Measurements from ENCODE around the gene CXCL8. TPM values are rescaled to one million over a fixed set of nuclear protein-coding genes. Genes with fewer than 3 reads are reported as not detected.
"Not testable (repeated sequence)": the region's sequence is repeated elsewhere in the genome, so short reads cannot be mapped to it uniquely, and the experiment has no call there.

Gene CXCL8
- 1 to 10 TPM; 2.2 to 2.3 TPM for total RNA-seq

DNA sequence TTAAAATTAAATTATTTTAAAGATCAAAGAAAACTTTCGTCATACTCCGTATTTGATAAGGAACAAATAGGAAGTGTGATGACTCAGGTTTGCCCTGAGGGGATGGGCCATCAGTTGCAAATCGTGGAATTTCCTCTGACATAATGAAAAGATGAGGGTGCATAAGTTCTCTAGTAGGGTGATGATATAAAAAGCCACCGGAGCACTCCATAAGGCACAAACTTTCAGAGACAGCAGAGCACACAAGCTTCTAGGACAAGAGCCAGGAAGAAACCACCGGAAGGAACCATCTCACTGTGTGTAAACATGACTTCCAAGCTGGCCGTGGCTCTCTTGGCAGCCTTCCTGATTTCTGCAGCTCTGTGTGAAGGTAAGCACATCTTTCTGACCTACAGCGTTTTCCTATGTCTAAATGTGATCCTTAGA lies at the start of gene CXCL8:
CXCL8 (plus strand) TSS at position 217 of the 426 bp plus-strand sequence; CDS start at position 307, 90 bp downstream.
- DNase-seq: no peak
- Mint-ChIP-seq H3K36me3 (no peaks in the 10 kb centered on the region), H3K27me3 (peaks cover 3% of the 10 kb centered on the region), H3K4me3 (no peak within 1 kb of the TSS), H3K9me3 (peaks cover 1% of the 10 kb centered on the region), H3K27ac (no peak within 1 kb of the TSS), H3K4me1 (no peaks in the 10 kb centered on the region)
- ATAC-seq (ENCODE audit: low read depth): no peak
- POLR2A ChIA-PET: no interaction called here

DNA sequence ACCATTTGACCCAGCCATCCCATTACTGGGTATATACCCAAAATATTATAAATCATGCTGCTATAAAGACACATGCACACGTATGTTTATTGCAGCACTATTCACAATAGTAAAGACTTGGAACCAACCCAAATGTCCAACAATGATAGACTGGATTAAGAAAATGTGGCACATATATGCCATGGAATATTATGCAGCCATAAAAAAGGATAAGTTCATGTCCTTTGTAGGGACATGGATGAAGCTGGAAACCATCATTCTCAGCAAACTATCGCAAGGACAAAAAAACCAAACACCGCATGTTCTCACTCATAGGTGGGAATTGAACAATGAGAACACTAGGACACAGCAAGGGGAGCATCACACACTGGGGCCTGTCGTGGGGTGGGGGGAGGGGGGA lies 49.2 kb upstream of the CXCL8 start:
- H3K27ac Mint-ChIP-seq; H3K9me3 Mint-ChIP-seq; H3K27me3 Mint-ChIP-seq; H3K36me3 Mint-ChIP-seq; H3K4me3 Mint-ChIP-seq; H3K4me1 Mint-ChIP-seq; ATAC-seq (ENCODE audit: low read depth); POLR2A ChIA-PET; DNase-seq: not testable (repeated sequence)

DNA sequence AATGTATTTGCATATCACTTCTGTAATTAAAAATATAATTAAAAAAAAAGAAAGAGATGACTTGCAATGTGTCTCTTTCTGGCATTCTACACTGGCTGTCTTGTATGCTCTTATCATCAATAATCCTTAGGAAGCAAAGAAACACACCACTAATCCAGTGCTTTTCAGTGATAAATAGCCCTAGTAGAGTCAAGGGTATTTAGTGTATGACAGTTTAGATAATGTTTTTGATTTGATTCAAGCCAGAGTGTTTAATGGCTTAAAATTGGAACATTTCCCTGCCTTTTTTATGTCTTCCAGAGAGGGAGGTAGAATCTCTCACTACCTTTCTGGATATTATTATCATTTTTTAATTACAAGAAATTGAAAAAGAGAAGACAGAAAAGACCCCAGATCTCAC lies 48.6 kb upstream of the CXCL8 start:
- Mint-ChIP-seq H3K36me3 (no peaks in the 10 kb centered on the region), H3K4me3 (no peak overlapping the region), H3K4me1 (no peaks in the 10 kb centered on the region), H3K27ac (no peak overlapping the region), H3K27me3 (no peaks in the 10 kb centered on the region), H3K9me3 (no peaks in the 10 kb centered on the region)
- no peak for DNase-seq
- POLR2A ChIA-PET: no interaction called here
- no peak for ATAC-seq (ENCODE audit: low read depth)

DNA sequence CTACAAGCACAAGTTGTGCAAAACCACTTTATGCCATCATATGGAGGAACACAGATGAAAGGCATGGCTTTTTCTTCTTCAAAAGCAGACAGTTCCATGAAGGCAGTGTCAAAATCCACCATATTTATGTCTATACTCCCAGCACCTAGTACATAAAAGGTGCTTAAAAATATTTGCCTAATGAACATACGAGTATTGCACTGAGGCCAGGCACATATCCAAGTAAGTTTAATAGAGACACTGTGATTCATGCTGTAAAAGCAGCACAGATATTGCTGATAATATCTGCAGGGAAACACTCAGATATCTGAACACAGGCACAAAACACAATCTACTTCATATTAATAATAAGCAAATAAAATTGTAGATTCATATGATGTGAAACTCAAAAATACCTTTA lies 48.1 kb upstream of the CXCL8 start:
- no peak for DNase-seq
- no peak for ATAC-seq (ENCODE audit: low read depth)
- Mint-ChIP-seq H3K9me3 (no peaks in the 10 kb centered on the region), H3K27me3 (no peaks in the 10 kb centered on the region), H3K36me3 (no peaks in the 10 kb centered on the region), H3K4me3 (no peak overlapping the region), H3K4me1 (no peaks in the 10 kb centered on the region), H3K27ac (no peak overlapping the region)
- POLR2A ChIA-PET: no interaction called here

DNA sequence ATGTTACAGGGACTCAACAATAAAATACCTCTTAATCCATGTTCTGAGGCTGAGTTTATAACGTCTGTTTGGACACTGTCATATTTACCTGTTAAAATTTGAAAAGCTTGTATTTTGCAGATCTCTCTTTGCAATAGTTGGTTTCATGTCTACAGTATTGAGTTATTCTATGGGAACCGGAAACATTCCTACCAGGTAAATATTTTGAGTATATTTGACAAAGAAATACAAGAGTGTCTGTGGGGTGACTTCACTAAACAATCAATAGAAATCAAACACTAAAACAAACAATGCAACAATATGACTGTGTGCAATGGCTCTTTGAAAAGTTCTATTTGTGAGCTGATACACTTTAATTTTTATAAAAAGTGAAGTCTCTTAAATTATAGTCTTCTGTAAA lies 47.7 kb upstream of the CXCL8 start:
- no peaks in the 10 kb centered on the region for H3K4me1 Mint-ChIP-seq
- POLR2A ChIA-PET: no interaction called here
- no peak overlapping the region for H3K4me3 Mint-ChIP-seq
- no peaks in the 10 kb centered on the region for H3K9me3 Mint-ChIP-seq
- ATAC-seq (ENCODE audit: low read depth) (no peak), DNase-seq (no peak)
- H3K27me3 Mint-ChIP-seq: no peaks in the 10 kb centered on the region
- H3K36me3 Mint-ChIP-seq: no peaks in the 10 kb centered on the region
- no peak overlapping the region for H3K27ac Mint-ChIP-seq

DNA sequence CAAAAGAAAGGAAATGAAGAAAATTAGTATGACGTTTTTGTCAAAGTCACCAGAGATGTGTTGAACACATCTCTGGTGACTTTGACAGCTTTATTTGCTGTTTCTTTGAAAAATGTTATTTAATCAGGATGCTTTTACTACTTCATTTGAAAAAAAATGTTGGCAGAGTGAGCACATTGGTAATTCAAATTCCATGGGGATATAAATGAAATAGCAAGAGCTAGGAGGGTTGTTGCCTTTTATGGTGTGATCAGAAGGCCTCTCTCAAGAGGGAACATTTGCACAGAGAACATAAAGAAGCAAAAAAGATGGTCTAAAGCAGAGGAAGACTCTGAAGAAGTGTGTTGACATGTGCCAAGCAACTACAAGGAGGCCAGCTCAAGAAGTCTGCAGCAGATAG lies 46.6 kb upstream of the CXCL8 start:
- Mint-ChIP-seq H3K9me3 (no peaks in the 10 kb centered on the region), H3K4me3 (no peak overlapping the region), H3K36me3 (no peaks in the 10 kb centered on the region), H3K27me3 (no peaks in the 10 kb centered on the region), H3K4me1 (no peaks in the 10 kb centered on the region), H3K27ac (no peak overlapping the region)
- ATAC-seq (ENCODE audit: low read depth) (no peak), DNase-seq (no peak)
- POLR2A ChIA-PET: no interaction called here

DNA sequence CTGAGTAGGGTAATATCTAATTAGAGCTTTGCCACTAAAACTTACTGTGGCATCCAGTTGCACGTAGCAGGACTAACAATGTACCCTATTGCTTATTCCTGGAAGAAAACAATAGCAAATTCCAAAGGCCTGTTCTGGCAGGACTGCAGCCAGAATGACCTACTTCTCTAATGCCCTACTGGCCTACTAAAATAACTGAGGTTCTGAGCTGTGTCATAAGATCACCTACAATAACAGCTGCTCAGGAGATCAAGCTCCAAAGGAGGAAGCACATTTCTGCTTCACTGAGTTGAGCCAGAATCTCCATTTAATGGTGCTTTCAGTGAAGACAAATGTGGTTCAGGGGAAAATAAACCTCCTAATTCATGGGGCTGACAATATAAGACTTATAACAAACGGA lies 42.2 kb upstream of the CXCL8 start:
- H3K4me1 Mint-ChIP-seq: no peaks in the 10 kb centered on the region
- DNase-seq (no peak), ATAC-seq (ENCODE audit: low read depth) (no peak)
- no peak overlapping the region for H3K27ac Mint-ChIP-seq
- no peaks in the 10 kb centered on the region for H3K36me3 Mint-ChIP-seq
- no peaks in the 10 kb centered on the region for H3K27me3 Mint-ChIP-seq
- no peak overlapping the region for H3K4me3 Mint-ChIP-seq
- POLR2A ChIA-PET: no interaction called here
- H3K9me3 Mint-ChIP-seq: no peaks in the 10 kb centered on the region

DNA sequence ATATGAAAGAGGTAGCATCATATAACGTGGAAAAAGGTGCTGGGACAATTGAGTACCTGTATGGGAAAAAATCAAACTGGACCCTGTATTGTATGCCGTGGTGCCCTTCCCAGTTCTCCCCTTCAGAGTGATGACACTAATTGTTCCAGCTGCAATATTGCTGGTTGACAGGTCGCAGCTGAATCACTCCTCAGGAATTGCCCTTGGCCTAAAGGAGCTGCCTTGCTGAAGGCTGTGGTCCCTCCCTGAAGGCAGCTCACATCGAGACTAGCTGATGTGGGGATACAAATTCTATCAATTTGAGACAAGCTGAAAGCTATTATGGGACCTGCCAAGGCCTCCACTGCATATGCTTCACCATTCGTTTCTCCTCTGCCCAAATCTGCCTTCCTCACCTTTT lies 39.3 kb upstream of the CXCL8 start:
- Mint-ChIP-seq H3K9me3 (no peaks in the 10 kb centered on the region), H3K27me3 (no peaks in the 10 kb centered on the region), H3K4me1 (no peaks in the 10 kb centered on the region), H3K27ac (no peak overlapping the region), H3K4me3 (no peak overlapping the region), H3K36me3 (no peaks in the 10 kb centered on the region)
- no peak for DNase-seq
- POLR2A ChIA-PET: no interaction called here
- no peak for ATAC-seq (ENCODE audit: low read depth)

DNA sequence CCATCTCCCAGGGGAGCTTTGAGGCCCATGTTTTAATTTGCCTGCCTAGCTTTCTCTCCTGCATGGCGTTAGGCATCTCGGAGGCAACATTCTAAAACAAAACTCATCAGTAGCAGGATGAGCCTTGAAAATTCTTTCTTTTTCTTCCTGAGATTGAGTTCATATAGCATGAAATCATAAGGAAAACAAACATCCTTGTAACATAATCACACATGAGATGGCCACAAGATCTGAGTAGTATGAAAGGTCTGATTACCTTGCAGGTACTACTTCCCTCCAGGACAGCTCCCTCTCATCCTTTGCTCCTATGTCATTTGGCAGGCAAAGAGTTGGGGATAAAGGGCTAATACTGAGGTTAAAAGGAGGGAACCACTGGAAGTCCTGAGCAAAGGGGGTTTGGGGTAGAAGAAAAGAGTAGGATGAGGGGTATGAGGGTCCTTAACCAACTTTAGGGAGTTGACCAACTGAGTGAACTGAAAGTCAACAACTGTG lies 37.5 kb upstream of the CXCL8 start:
- Mint-ChIP-seq H3K27me3 (no peaks in the 10 kb centered on the region), H3K36me3 (no peaks in the 10 kb centered on the region), H3K9me3 (no peaks in the 10 kb centered on the region), H3K4me1 (peaks cover under 1% of the 10 kb centered on the region), H3K4me3 (no peak overlapping the region), H3K27ac (no peak overlapping the region)
- ATAC-seq (ENCODE audit: low read depth) (no peak), DNase-seq (no peak)
- POLR2A ChIA-PET: no interaction called here

DNA sequence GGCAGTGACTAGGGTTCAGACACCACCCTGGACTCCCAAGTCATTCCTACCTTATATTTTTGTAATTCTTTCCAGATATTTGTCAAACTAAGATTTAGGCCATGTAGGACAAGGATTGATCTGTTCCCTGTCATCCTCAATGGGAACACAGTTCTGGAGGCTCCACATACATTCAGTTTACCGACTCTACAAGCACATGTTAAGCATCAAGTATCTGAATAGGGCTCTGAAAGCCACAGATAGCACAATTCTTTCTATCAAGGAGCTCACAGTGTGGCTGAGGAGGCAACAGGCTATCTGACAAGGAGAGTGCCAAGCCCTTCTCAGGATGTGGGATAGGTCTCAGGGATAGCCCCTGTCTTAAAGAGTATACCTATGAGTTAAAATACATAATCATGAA lies 37.0 kb upstream of the CXCL8 start:
- ATAC-seq (ENCODE audit: low read depth) (no peak), DNase-seq (no peak)
- peaks cover 3% of the 10 kb centered on the region for H3K4me1 Mint-ChIP-seq
- H3K4me3 Mint-ChIP-seq: no peak overlapping the region
- H3K9me3 Mint-ChIP-seq: no peaks in the 10 kb centered on the region
- H3K27ac Mint-ChIP-seq: no peak overlapping the region
- H3K27me3 Mint-ChIP-seq: no peaks in the 10 kb centered on the region
- POLR2A ChIA-PET: no interaction called here
- no peaks in the 10 kb centered on the region for H3K36me3 Mint-ChIP-seq

DNA sequence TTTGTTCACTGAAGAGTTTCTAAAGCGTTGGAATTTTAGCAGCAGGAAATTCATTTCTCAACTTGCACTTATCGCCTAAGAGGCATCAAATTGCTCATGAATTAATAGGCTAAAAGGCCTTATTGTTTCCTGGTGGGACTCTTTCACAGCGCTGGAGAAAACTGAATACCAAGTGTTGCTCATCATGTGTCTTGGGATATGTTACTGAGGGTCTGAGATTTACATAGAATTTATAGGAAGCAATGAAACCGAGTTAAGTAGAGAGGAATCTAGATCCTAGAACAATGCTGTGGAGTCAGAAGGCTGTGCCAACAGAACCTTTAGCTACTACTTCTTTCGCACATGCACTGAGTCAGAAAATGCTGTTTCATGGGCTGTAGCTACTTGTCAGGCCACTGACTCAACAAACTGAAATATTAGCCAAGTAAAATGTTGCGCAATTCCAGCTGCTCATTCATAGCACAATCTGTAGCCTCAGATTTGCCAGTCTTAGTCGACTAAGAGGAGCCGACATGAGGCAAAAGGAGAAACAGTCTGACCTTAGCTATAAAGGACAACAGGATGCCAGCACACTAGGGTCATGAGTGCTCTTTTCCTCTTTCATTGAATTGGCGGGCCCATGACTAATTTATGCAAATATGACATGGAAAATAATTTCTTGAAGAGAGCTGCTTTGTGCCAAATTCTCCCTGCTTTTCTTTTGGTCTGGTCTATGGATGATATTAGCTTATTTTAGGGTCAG lies 35.9 kb upstream of the CXCL8 start:
- no peak overlapping the region for H3K27ac Mint-ChIP-seq
- no peaks in the 10 kb centered on the region for H3K27me3 Mint-ChIP-seq
- H3K4me3 Mint-ChIP-seq: no peak overlapping the region
- peaks cover 5% of the 10 kb centered on the region for H3K4me1 Mint-ChIP-seq
- ATAC-seq (ENCODE audit: low read depth) (no peak), DNase-seq (no peak)
- H3K9me3 Mint-ChIP-seq: no peaks in the 10 kb centered on the region
- POLR2A ChIA-PET: no interaction called here
- H3K36me3 Mint-ChIP-seq: no peaks in the 10 kb centered on the region

DNA sequence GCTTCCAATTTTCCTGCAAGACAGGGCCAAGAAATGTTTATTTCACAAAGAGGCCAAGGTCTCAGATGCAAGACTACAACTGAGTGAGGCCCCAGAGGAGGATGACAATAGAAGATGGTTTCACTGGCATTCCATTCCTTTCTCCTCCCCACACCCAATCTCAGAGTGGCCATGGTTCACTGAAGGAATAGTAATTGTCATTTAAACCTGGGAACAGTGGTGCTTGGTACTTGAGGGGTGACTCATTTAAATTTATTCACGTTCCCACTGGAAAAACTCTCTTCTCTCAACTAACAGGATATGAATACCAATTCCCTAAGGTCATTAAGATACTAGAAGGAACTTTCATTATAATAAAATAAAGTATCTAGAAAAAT lies 35.3 kb upstream of the CXCL8 start:
- Mint-ChIP-seq H3K27me3 (no peaks in the 10 kb centered on the region), H3K9me3 (no peaks in the 10 kb centered on the region), H3K36me3 (no peaks in the 10 kb centered on the region), H3K27ac (no peak overlapping the region), H3K4me3 (no peak overlapping the region), H3K4me1 (peaks cover 5% of the 10 kb centered on the region)
- POLR2A ChIA-PET: no interaction called here
- no peak for DNase-seq
- no peak for ATAC-seq (ENCODE audit: low read depth)

DNA sequence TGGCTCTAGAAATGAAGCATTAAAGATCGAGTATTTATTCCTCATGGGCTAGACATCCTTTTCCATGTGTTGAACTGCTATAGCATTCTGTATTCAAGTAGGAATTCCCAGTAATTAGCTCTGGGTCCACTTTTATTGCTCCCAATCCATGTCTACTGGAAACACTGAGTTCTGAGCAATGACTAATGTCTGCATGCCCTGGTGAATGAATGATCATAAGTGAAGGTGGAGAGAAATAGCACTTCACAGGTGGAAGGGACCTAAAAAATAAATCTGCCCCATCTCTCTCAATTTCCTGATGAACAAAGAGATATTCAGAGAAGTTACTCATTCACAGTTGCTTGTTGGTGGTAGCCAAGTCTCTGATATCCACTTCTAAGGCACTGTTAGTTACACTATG lies 34.6 kb upstream of the CXCL8 start:
- DNase-seq (no peak), ATAC-seq (ENCODE audit: low read depth) (no peak)
- H3K4me1 Mint-ChIP-seq: peaks cover 5% of the 10 kb centered on the region
- POLR2A ChIA-PET: no interaction called here
- no peak overlapping the region for H3K27ac Mint-ChIP-seq
- H3K9me3 Mint-ChIP-seq: no peaks in the 10 kb centered on the region
- no peaks in the 10 kb centered on the region for H3K36me3 Mint-ChIP-seq
- H3K27me3 Mint-ChIP-seq: no peaks in the 10 kb centered on the region
- H3K4me3 Mint-ChIP-seq: no peak overlapping the region

DNA sequence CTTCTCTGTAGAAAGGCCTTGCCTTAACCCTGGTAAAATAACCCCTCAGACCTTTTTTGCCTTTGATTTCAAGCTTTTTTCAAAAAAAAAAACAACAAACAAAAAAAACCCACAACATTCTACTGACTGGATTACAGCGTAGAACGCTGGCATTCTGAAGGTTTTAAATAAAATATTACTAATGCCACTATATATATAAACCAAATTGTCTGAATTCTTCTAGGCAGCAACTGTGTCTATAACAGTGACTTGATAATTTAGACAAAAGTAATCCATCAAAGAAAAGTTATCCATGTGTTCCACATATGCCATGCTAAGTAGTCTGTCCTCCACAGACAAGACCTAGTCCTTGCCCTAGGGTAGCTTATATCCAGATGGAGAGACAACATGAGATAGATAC lies 33.6 kb upstream of the CXCL8 start:
- POLR2A ChIA-PET: no interaction called here
- no peaks in the 10 kb centered on the region for H3K9me3 Mint-ChIP-seq

More for the DNA sequence above, 33.6 kb upstream of the CXCL8 start:
- H3K27me3 Mint-ChIP-seq: no peaks in the 10 kb centered on the region
- no peaks in the 10 kb centered on the region for H3K36me3 Mint-ChIP-seq
- ATAC-seq (ENCODE audit: low read depth) (no peak), DNase-seq (no peak)
- peaks cover 5% of the 10 kb centered on the region for H3K4me1 Mint-ChIP-seq
- no peak overlapping the region for H3K4me3 Mint-ChIP-seq
- H3K27ac Mint-ChIP-seq: no peak overlapping the region
